Progenitor cell of endocrine pancreas (in vitro differentiated cells): Measurements from ENCODE around the gene USP13. TPM values are rescaled to one million over a fixed set of nuclear protein-coding genes. Genes with fewer than 3 reads are reported as not detected.

Experiments
- DNase-seq: peaks from one replicate; pipeline ENCODE4 v3.0.0; 2021; ENCODE audit warnings: low spot score; ENCODE audit not compliant: unreplicated experiment
- H3K27ac Mint-ChIP-seq: 2 replicates; pipeline ENCODE4 v1.8.0; 2021; ENCODE audit warnings: mild to moderate bottlenecking, moderate library complexity, mixed read lengths
- H3K27me3 Mint-ChIP-seq: 2 replicates; pipeline ENCODE4 v1.8.0; 2021; ENCODE audit warnings: mixed read lengths
- H3K36me3 Mint-ChIP-seq: 2 replicates; pipeline ENCODE4 v1.8.0; 2022; ENCODE audit warnings: mixed read lengths; ENCODE audit not compliant: insufficient read depth
- H3K4me1 Mint-ChIP-seq: 2 replicates; pipeline ENCODE4 v1.8.0; 2021; ENCODE audit warnings: low read depth, mixed read lengths
- H3K4me3 Mint-ChIP-seq: 2 replicates; pipeline ENCODE4 v1.8.0; 2021; ENCODE audit warnings: low read depth, mild to moderate bottlenecking, moderate library complexity, mixed read lengths
- H3K9me3 Mint-ChIP-seq: 2 replicates; pipeline ENCODE4 v1.8.0; 2021; ENCODE audit warnings: low read depth, mixed read lengths
- CTCF ChIP-seq: fragments of 200-600 bp; sonication (generic); IDR thresholded peaks from one replicate; pipeline ENCODE4 v1.5.0; 2021; ENCODE audit warnings: antibody characterized with exemption, mild to moderate bottlenecking; ENCODE audit not compliant: unreplicated experiment
- total RNA-seq: library from RNA; stranded (reverse); gene quantifications from 2 replicates; pipeline ENCODE4 v1.2.1, GENCODE V29; 2021

Gene USP13
- total RNA-seq, 1 donor from 2014 or later, result 10.7 TPM

GRCh38 chr3:179743913-179744312 lies 91.1 kb downstream of the USP13 start:
- Mint-ChIP-seq H3K27me3 (no peaks in the 10 kb centered on the region), H3K4me3 (no peak overlapping the region), H3K4me1 (peaks cover 6% of the 10 kb centered on the region), H3K36me3 (peaks cover 13% of the 10 kb centered on the region), H3K9me3 (no peaks in the 10 kb centered on the region), H3K27ac (no peak overlapping the region)
- no peak for DNase-seq
- TF ChIP-seq CTCF, result no peak

GRCh38 chr3:179744667-179745066 lies 91.8 kb downstream of the USP13 start:
- no peak for DNase-seq
- TF ChIP-seq CTCF, result no peak
- Mint-ChIP-seq H3K27ac (no peak overlapping the region), H3K9me3 (no peaks in the 10 kb centered on the region), H3K27me3 (no peaks in the 10 kb centered on the region), H3K36me3 (peaks cover 13% of the 10 kb centered on the region), H3K4me1 (peaks cover 6% of the 10 kb centered on the region), H3K4me3 (no peak overlapping the region)

GRCh38 chr3:179745079-179745478 lies 92.2 kb downstream of the USP13 start:
- peaks cover 13% of the 10 kb centered on the region for H3K36me3 Mint-ChIP-seq
- H3K27me3 Mint-ChIP-seq, result no peaks in the 10 kb centered on the region
- no peak for TF ChIP-seq CTCF
- H3K4me3 Mint-ChIP-seq, result no peak overlapping the region
- no peaks in the 10 kb centered on the region for H3K9me3 Mint-ChIP-seq
- H3K4me1 Mint-ChIP-seq, result peaks cover 6% of the 10 kb centered on the region
- DNase-seq, result no peak
- H3K27ac Mint-ChIP-seq, result no peak overlapping the region

- H3K27me3 Mint-ChIP-seq, result no peaks in the 10 kb centered on the region
- TF ChIP-seq CTCF, result no peak
- peaks cover 13% of the 10 kb centered on the region for H3K36me3 Mint-ChIP-seq
- no peak for DNase-seq
- no peak overlapping the region for H3K27ac Mint-ChIP-seq
- H3K4me3 Mint-ChIP-seq, result no peak overlapping the region
- peaks cover 6% of the 10 kb centered on the region for H3K4me1 Mint-ChIP-seq
- no peaks in the 10 kb centered on the region for H3K9me3 Mint-ChIP-seq
These were observed 92.9 kb downstream of the USP13 start for GRCh38 chr3:179745716-179746115.

GRCh38 chr3:179750720-179751328 lies 98.0 kb downstream of the USP13 start:
- no peaks in the 10 kb centered on the region for H3K4me1 Mint-ChIP-seq
- no peak for DNase-seq
- H3K36me3 Mint-ChIP-seq, result peaks cover 3% of the 10 kb centered on the region
- H3K27ac Mint-ChIP-seq, result no peak overlapping the region
- no peaks in the 10 kb centered on the region for H3K9me3 Mint-ChIP-seq
- H3K27me3 Mint-ChIP-seq, result no peaks in the 10 kb centered on the region
- no peak overlapping the region for H3K4me3 Mint-ChIP-seq
- peak; percentile 58 for TF ChIP-seq CTCF
